Transverse colon (tissue), 4 donors: Measurements from ENCODE around the gene ATP6V1D. TPM values are rescaled to one million over a fixed set of nuclear protein-coding genes. Genes with fewer than 3 reads are reported as not detected.

Experiments
- DNase-seq: peaks from one replicate; pipeline ENCODE4 v3.0.0-alpha.2; 2019
- H3K27ac ChIP-seq, 4 donors: fragments of 200-600 bp; sonication (generic); 2 replicates each; pipeline ENCODE4 v1.5.1; 2016 to 2018; ENCODE audit warnings: inconsistent platforms in 4 of 4
- H3K27me3 ChIP-seq: fragments of 200-600 bp; sonication (generic); 2 replicates; pipeline ENCODE4 v1.5.1; 2017; ENCODE audit warnings: inconsistent platforms
- H3K36me3 ChIP-seq, 4 donors: fragments of 200-600 bp; sonication (generic); 2 replicates each; pipeline ENCODE4 v1.5.1; 2017 to 2019; ENCODE audit warnings: inconsistent platforms in 4 of 4
- H3K4me1 ChIP-seq, 4 donors: fragments of 200-600 bp; sonication (generic); 2 replicates each; pipeline ENCODE4 v1.5.1; 2017 to 2020; ENCODE audit warnings: inconsistent platforms in 4 of 4
- H3K4me3 ChIP-seq, 4 donors: fragments of 200-600 bp; sonication (generic); 1 replicate in 1 of 4; 2 replicates in 3 of 4; pipeline versions ENCODE4 v1.5.1 to v1.6.1; 2017 to 2019; ENCODE audit warnings: inconsistent platforms in 4 of 4
- H3K9me3 ChIP-seq, 2 donors: fragments of 200-600 bp; sonication (generic); 2 replicates each; pipeline ENCODE4 v1.5.1; 2017 to 2019; ENCODE audit warnings: inconsistent platforms in 2 of 2
- EP300 ChIP-seq: sonication (generic); formaldehyde crosslinking; IDR thresholded peaks from one replicate; pipeline ENCODE4 v1.6.1; 2017; ENCODE audit warnings: antibody characterized with exemption, low read depth
- POLR2A ChIP-seq: fragments of 450-650 bp; IDR thresholded peaks from one replicate; pipeline ENCODE4 v1.6.1; 2016; ENCODE audit warnings: antibody characterized with exemption, mild to moderate bottlenecking, moderate library complexity
- POLR2AphosphoS5 ChIP-seq, 3 donors: sonication (generic); formaldehyde crosslinking; IDR thresholded peaks; one replicate each; pipeline ENCODE4 v1.6.1; 2016; ENCODE audit warnings: antibody characterized with exemption in 3 of 3
- WGBS, 2 donors: methylation state at CpG; one replicate each; pipeline ENCODE4 v1.1.5; 2018; ENCODE audit warnings: low coverage in 1 of 2; 5-methylcytosine and 5-hydroxymethylcytosine counted together
- in situ Hi-C, 4 donors: fragments of 200-750 bp; cut with MboI; loops; one replicate each; pipeline versions ENCODE4 v1.15.0 to v1.15.1; 2017; ENCODE audit warnings: low sequenced_read_pairs in 3 of 4, low pct_ligation_motif_present in 1 of 4, low pct_unique_long_range_greater_than_20kb in 1 of 4
- intact Hi-C: fragments of 100-400 bp; cut with DNase I; formaldehyde crosslinking; loops from one replicate; pipeline ENCODE4 v1.15.1; 2023; ENCODE audit warnings: low total_unique reads
- total RNA-seq, 4 donors: library from RNA; depleted of rRNA; stranded (reverse); fragments of >200 nt; gene quantifications; one replicate each; pipeline ENCODE4 v1.1.0, GENCODE V29; 2016
- TF ChIP-seq, protein P1 (sequence below), 5 experiments: fragments of 200-600 bp in 3 of 5; fragments of 450-650 bp in 2 of 5; sonication (generic) in 3 of 5; IDR thresholded peaks; 1 replicate in 2 of 5; 2 replicates in 3 of 5; pipeline ENCODE4 v1.5.1; 2016 to 2017; ENCODE audit warnings: antibody characterized with exemption in 5 of 5, inconsistent platforms in 3 of 5, mild to moderate bottlenecking in 2 of 5, moderate library complexity in 1 of 5

The ATP6V1D gene
- total RNA-seq, 4 donors from 2014 or later = 65.5 to 104 (median 94.7) TPM

GRCh38 chr14:67377916-67378315 is 18.3 kb upstream of the ATP6V1D start:
- no peak overlapping the region for H3K27ac ChIP-seq
- in situ Hi-C loops = no loop called here
- peaks cover 0 to 80% (median 42%) of the 10 kb centered on the region in 4 donors for H3K36me3 ChIP-seq
- H3K9me3 ChIP-seq = no peaks in the 10 kb centered on the region
- DNase-seq = no peak
- intact Hi-C loops = no loop called here
- H3K27me3 ChIP-seq = no peaks in the 10 kb centered on the region
- H3K4me1 ChIP-seq = no peaks in the 10 kb centered on the region
- TF ChIP-seq POLR2AphosphoS5 (IDR thresholded peaks at IDR 0.05) (no peak), POLR2A (no peak), EP300 (no peak)
- TF ChIP-seq, protein P1, sequence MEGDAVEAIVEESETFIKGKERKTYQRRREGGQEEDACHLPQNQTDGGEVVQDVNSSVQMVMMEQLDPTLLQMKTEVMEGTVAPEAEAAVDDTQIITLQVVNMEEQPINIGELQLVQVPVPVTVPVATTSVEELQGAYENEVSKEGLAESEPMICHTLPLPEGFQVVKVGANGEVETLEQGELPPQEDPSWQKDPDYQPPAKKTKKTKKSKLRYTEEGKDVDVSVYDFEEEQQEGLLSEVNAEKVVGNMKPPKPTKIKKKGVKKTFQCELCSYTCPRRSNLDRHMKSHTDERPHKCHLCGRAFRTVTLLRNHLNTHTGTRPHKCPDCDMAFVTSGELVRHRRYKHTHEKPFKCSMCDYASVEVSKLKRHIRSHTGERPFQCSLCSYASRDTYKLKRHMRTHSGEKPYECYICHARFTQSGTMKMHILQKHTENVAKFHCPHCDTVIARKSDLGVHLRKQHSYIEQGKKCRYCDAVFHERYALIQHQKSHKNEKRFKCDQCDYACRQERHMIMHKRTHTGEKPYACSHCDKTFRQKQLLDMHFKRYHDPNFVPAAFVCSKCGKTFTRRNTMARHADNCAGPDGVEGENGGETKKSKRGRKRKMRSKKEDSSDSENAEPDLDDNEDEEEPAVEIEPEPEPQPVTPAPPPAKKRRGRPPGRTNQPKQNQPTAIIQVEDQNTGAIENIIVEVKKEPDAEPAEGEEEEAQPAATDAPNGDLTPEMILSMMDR (IDR thresholded peaks at IDR 0.05) = no peak
- H3K4me3 ChIP-seq = no peak overlapping the region

DNA sequence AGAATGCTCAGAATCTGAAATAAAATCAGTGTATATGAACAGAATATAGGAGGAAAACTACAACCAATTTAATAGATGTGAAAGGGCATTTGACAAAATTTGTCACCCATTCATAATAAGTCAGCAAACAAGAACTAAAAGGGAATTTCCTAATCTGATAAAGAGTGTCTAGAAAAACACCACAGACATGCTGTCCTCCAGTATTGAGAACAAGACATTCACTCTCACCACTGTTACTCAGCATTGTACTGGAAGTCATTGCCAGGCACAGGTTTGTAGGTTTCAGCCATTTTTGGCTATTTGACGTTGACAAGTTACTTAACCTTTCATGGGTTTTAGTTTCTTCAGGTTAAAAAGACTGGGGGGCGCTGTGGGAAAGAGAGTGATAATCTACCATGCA is 13.7 kb upstream of the ATP6V1D start:
- Histone ChIP-seq H3K4me3 (no peak overlapping the region), H3K4me1 (no peaks in the 10 kb centered on the region), H3K27me3 (no peaks in the 10 kb centered on the region), H3K9me3 (no peaks in the 10 kb centered on the region), H3K27ac (no peak overlapping the region), H3K36me3 (peaks cover 0 to 64% (median 25%) of the 10 kb centered on the region in 4 donors)
- DNase-seq = no peak
- 82 to 94% methylated on average over 2 of the region's 2 CpGs for WGBS, 2 donors
- intact Hi-C loops (no loop called here), in situ Hi-C loops (no loop called here)
- no peak for TF ChIP-seq EP300

DNA sequence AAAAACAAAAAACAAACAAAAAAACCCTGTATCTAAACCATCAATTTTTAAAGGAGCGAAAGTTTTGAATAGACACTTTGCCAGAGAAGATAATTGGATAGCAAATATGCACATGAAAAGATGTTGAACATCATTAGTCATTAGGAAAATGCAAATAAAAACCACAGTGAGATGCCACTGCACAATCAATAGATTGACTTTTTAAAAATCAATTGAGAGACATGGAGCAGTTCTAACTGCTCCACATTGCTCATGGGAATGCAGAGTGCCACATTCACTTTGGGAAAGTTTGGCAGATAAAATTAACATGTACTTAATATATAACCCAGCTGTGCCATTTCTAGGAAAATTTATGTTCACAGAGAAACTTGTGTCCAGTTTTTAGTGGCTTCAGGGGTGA is 13.2 kb upstream of the ATP6V1D start:
- TF ChIP-seq EP300 (no peak), POLR2AphosphoS5 (IDR thresholded peaks at IDR 0.05) (no peak), POLR2A (no peak)
- TF ChIP-seq, protein P1 (IDR thresholded peaks at IDR 0.05) = no peak
- intact Hi-C loops = no loop called here
- 95 to 100% methylated on average over 1 of the region's 1 CpG for WGBS, 2 donors
- no peak for DNase-seq
- Histone ChIP-seq H3K36me3 (peaks cover 0 to 65% (median 24%) of the 10 kb centered on the region in 4 donors), H3K4me3 (no peak overlapping the region), H3K9me3 (no peaks in the 10 kb centered on the region), H3K27me3 (no peaks in the 10 kb centered on the region), H3K4me1 (no peaks in the 10 kb centered on the region), H3K27ac (no peak overlapping the region)
- in situ Hi-C loops = no loop called here

- no peaks in the 10 kb centered on the region for H3K4me1 ChIP-seq
- intact Hi-C loops = no loop called here
- H3K36me3 ChIP-seq = peaks cover 0 to 63% (median 23%) of the 10 kb centered on the region in 4 donors
- H3K4me3 ChIP-seq = no peak overlapping the region
- H3K27me3 ChIP-seq = no peaks in the 10 kb centered on the region
- TF ChIP-seq, protein P1 (IDR thresholded peaks at IDR 0.05) = no peak
- TF ChIP-seq EP300 (no peak), POLR2AphosphoS5 (IDR thresholded peaks at IDR 0.05) (no peak), POLR2A (no peak)
- no peaks in the 10 kb centered on the region for H3K9me3 ChIP-seq
- H3K27ac ChIP-seq = no peak overlapping the region
- WGBS, 2 donors = 90 to 96% methylated on average over 4 of the region's 4 CpGs
- no peak for DNase-seq
- in situ Hi-C loops = no loop called here
These were observed 11.9 kb upstream of the ATP6V1D start for GRCh38 chr14:67371247-67372148.
